ENCODE data around the gene COL16A1.

Gene COL16A1

GRCh38 chr1:31657020-31657804 is 46.6 kb downstream of the COL16A1 start:
- TF ChIP-seq, protein P1, sequence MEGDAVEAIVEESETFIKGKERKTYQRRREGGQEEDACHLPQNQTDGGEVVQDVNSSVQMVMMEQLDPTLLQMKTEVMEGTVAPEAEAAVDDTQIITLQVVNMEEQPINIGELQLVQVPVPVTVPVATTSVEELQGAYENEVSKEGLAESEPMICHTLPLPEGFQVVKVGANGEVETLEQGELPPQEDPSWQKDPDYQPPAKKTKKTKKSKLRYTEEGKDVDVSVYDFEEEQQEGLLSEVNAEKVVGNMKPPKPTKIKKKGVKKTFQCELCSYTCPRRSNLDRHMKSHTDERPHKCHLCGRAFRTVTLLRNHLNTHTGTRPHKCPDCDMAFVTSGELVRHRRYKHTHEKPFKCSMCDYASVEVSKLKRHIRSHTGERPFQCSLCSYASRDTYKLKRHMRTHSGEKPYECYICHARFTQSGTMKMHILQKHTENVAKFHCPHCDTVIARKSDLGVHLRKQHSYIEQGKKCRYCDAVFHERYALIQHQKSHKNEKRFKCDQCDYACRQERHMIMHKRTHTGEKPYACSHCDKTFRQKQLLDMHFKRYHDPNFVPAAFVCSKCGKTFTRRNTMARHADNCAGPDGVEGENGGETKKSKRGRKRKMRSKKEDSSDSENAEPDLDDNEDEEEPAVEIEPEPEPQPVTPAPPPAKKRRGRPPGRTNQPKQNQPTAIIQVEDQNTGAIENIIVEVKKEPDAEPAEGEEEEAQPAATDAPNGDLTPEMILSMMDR (IDR thresholded peaks at IDR 0.05) = no peak

DNA sequence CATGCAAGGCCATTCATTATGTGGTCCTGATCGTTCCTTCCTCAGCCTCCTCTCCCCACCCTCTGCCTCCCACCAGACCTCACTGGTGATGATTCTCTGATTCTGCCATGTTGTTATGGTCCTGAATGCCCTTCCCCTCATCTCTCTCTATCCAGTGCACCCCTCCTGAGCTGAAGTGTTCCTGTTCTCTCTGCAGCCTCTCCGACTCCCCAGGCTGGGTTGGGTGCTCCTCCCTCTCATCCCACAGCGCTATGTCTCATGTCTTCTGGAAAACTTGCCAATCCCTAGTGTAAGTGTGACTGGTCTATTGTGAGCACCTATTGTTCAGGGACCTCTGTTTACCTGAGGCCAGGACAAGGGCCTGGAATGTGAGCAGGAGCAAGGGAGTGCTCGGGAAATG is 48.1 kb downstream of the COL16A1 start:
- TF ChIP-seq, protein P1 (IDR thresholded peaks at IDR 0.05) = no peak

GRCh38 chr1:31655104-31655503 is 48.7 kb downstream of the COL16A1 start:
- TF ChIP-seq, protein P1 (IDR thresholded peaks at IDR 0.05) = no peak

- TF ChIP-seq, protein P1 (IDR thresholded peaks at IDR 0.05) = no peak
Observed at GRCh38 chr1:31654474-31654776, 49.4 kb downstream of the COL16A1 start.

- TF ChIP-seq, protein P1 (IDR thresholded peaks at IDR 0.05) = no peak
Observed at GRCh38 chr1:31653717-31654473, 49.9 kb downstream of the COL16A1 start.

DNA sequence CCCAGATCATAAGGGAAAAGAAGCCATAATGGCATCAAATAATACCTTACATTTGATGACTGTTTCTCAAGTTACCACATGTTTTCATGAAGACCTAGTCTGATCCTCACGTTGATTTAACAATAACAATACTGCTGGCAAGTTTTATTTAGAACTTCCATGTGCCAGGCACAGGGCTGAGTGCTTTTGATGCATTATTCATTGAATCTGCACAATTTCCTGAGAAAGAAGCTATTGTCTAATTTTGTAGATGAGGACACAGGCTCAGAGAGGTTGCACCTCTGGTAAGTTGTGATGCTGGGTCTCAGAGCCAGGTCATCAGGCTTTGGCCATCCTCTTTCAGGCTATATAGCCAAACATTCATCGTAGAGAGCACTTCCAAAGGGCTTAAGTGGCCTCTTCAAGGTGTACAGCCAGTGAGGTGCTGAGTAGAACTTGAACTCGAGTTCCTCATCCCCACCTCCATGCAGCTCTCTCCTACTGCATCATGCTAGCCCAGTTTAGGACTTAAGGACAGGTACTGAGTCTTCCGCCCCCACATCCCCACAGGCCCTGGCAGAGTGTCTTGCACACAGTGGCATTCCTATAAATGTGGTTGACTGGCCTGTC is 50.8 kb downstream of the COL16A1 start:
- TF ChIP-seq, protein P1 (IDR thresholded peaks at IDR 0.05) = no peak

DNA sequence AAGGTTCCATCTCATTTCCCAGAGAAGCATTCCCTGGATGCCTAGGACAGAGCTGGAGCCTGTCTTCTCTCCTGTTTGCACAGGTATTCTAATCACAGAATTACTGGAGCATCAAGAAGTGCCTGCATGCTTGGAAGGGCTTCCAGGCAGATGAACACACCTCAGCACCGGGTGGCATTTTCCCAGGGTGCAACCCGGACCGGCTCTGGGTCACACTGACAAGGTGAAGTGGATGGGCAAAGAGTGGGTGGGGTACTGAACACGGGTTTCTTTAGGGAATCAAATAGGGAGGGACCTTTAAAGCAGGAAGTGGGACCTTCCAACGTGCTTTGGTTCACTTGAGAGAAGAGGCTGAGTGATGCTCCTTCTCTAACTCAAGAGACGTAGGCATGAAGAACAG is 52.1 kb downstream of the COL16A1 start:
- TF ChIP-seq, protein P1 (IDR thresholded peaks at IDR 0.05) = no peak

Measured in LNCAP (cell line).